Measurements from ENCODE around the gene TMEM151B.
A peak's percentile ranks its signal among the peaks of the same experiment; 100 is the strongest.

TMEM151B gene

GRCh38 chr6:44255871-44256774 is 14.1 kb upstream of the TMEM151B start:
- no peaks in the 10 kb centered on the region for H3K9me3 ChIP-seq
- no peak for TF ChIP-seq CTCF (IDR thresholded peaks at IDR 0.05)
- peaks cover 38 to 59% (median 49%) of the 10 kb centered on the region in 3 donors for H3K36me3 ChIP-seq
- intact Hi-C loops (cut with DNase I; ENCODE audit: low total_unique reads) = loop anchor here (5.0 kb wide), 1 partner anchor 84 kb away; no protein-coding TSS in a partner anchor
- H3K4me1 ChIP-seq = peaks cover 0 to 25% (median 17%) of the 10 kb centered on the region in 4 donors
- peak overlapping the region; percentile 78 to 86 for H3K4me3 ChIP-seq
- no peak for DNase-seq
- peak overlapping the region; percentile 86 to 88 for H3K27ac ChIP-seq
- no peaks in the 10 kb centered on the region for H3K27me3 ChIP-seq

GRCh38 chr6:44256775-44257024 is 13.6 kb upstream of the TMEM151B start:
- peaks cover 0 to 19% (median 17%) of the 10 kb centered on the region in 4 donors for H3K4me1 ChIP-seq
- no peak for DNase-seq
- H3K27ac ChIP-seq = peak overlapping the region; percentile 86 to 88
- no peak for TF ChIP-seq CTCF (IDR thresholded peaks at IDR 0.05)
- no peaks in the 10 kb centered on the region for H3K27me3 ChIP-seq
- intact Hi-C loops (cut with DNase I; ENCODE audit: low total_unique reads) = loop anchor here (5.0 kb wide), 1 partner anchor 84 kb away; no protein-coding TSS in a partner anchor
- no peaks in the 10 kb centered on the region for H3K9me3 ChIP-seq
- H3K36me3 ChIP-seq = peaks cover 32 to 58% (median 43%) of the 10 kb centered on the region in 3 donors
- H3K4me3 ChIP-seq = peak overlapping the region; percentile 78 to 86

GRCh38 chr6:44257025-44257752 is 13.1 kb upstream of the TMEM151B start, which contains the start of gene SLC35B2:
Gene SLC35B2 (minus strand): TSS chr6:44257528. CDS start chr6:44257410, 118 bp downstream.
- H3K4me1 ChIP-seq = peaks cover 0 to 20% (median 17%) of the 10 kb centered on the region in 4 donors
- TF ChIP-seq CTCF (IDR thresholded peaks at IDR 0.05) = peak; percentile 67 to 85

GRCh38 chr6:44257753-44258324 is 12.4 kb upstream of the TMEM151B start:
- Histone ChIP-seq H3K9me3 (no peaks in the 10 kb centered on the region), H3K27me3 (no peaks in the 10 kb centered on the region), H3K27ac (peak overlapping the region; percentile 86 to 88), H3K4me1 (peaks cover 0 to 26% (median 21%) of the 10 kb centered on the region in 4 donors), H3K4me3 (peak overlapping the region; percentile 78 to 86), H3K36me3 (peaks cover 21 to 47% (median 32%) of the 10 kb centered on the region in 3 donors)
- no peak for TF ChIP-seq CTCF (IDR thresholded peaks at IDR 0.05)
- DNase-seq = no peak
- intact Hi-C loops (cut with DNase I; ENCODE audit: low total_unique reads) = loop anchor here (5.0 kb wide), 1 partner anchor 86 kb away; no protein-coding TSS in a partner anchor

More at GRCh38 chr6:44257025-44257752, 13.1 kb upstream of the TMEM151B start, which contains the start of gene SLC35B2:
- H3K36me3 ChIP-seq = peaks cover 27 to 53% (median 38%) of the 10 kb centered on the region in 3 donors
- H3K9me3 ChIP-seq = no peaks in the 10 kb centered on the region
- H3K27ac ChIP-seq = peak within 1 kb of the TSS; percentile 86 to 88
- no peaks in the 10 kb centered on the region for H3K27me3 ChIP-seq
- peak; percentile 54 to 82 for DNase-seq
- intact Hi-C loops (cut with DNase I; ENCODE audit: low total_unique reads) = loop anchor here (5.0 kb wide), 1 partner anchor 85 kb away; no protein-coding TSS in a partner anchor
- peak within 1 kb of the TSS; percentile 78 to 86 for H3K4me3 ChIP-seq

GRCh38 chr6:44258325-44258863 is 11.9 kb upstream of the TMEM151B start:
- Histone ChIP-seq H3K36me3 (peaks cover 15 to 41% (median 26%) of the 10 kb centered on the region in 3 donors), H3K27me3 (no peaks in the 10 kb centered on the region), H3K4me3 (no peak overlapping the region), H3K4me1 (peaks cover 0 to 32% (median 26%) of the 10 kb centered on the region in 4 donors), H3K9me3 (no peaks in the 10 kb centered on the region), H3K27ac (peak overlapping the region in 1 of 2 donors; percentile 88)
- intact Hi-C loops (cut with DNase I; ENCODE audit: low total_unique reads) = loop anchor here (5.0 kb wide), 1 partner anchor 86 kb away; no protein-coding TSS in a partner anchor
- no peak for DNase-seq
- no peak for TF ChIP-seq CTCF (IDR thresholded peaks at IDR 0.05)

Measured in tibial artery (tissue), 4 donors.